G401.6 (cell line): Measurements from ENCODE around the gene ZDHHC16.

Experiments
- FAIRE-seq: peaks from 2 replicates; lab custom pipeline; 2012; peaks lifted over from hg19 to GRCh38; lab: Jason Lieb, UNC

ZDHHC16 gene

GRCh38 chr10:97479939-97480338 is 34.0 kb downstream of the ZDHHC16 start:
- FAIRE-seq: no peak

GRCh38 chr10:97481071-97481470 is 35.1 kb downstream of the ZDHHC16 start:
- no peak for FAIRE-seq

- FAIRE-seq: no peak
Measured at GRCh38 chr10:97482381-97482780, 36.4 kb downstream of the ZDHHC16 start.

GRCh38 chr10:97483506-97483905 is 37.5 kb downstream of the ZDHHC16 start:
- no peak for FAIRE-seq

- FAIRE-seq: no peak
Measured at GRCh38 chr10:97483921-97484320, 37.9 kb downstream of the ZDHHC16 start.

- FAIRE-seq: no peak
Measured at GRCh38 chr10:97485647-97486281, 39.8 kb downstream of the ZDHHC16 start.

GRCh38 chr10:97490592-97490991 is 44.6 kb downstream of the ZDHHC16 start:
- FAIRE-seq: no peak

GRCh38 chr10:97494151-97494550 is 48.2 kb downstream of the ZDHHC16 start:
- FAIRE-seq: no peak

GRCh38 chr10:97494863-97495506 is 49.0 kb downstream of the ZDHHC16 start:
- peak; percentile 47 for FAIRE-seq

DNA sequence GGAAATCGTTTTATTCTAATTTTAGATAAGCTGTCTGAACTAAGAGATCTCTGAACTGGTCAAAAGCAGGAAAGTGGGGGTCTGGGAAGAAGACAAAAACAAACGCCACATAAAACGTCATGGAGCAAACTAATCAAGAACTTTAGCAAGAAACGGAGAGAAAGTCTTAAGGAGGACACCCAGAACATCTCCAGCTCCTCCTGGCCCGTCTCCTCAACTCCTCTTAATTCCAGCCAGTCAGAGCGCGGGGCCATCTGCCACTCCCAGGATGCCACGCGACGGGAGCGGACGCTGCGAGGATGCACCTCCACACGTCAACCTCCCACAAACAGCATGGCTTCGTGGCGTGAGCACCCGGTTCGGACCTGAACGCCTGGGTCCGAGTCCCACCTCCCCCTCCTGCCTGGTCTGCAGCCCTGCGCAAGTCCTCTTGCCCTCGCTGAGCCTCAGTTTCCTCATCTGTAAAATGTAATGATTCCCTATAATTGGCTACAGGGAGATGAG is 51.6 kb downstream of the ZDHHC16 start:
- FAIRE-seq: peak; percentile 64

DNA sequence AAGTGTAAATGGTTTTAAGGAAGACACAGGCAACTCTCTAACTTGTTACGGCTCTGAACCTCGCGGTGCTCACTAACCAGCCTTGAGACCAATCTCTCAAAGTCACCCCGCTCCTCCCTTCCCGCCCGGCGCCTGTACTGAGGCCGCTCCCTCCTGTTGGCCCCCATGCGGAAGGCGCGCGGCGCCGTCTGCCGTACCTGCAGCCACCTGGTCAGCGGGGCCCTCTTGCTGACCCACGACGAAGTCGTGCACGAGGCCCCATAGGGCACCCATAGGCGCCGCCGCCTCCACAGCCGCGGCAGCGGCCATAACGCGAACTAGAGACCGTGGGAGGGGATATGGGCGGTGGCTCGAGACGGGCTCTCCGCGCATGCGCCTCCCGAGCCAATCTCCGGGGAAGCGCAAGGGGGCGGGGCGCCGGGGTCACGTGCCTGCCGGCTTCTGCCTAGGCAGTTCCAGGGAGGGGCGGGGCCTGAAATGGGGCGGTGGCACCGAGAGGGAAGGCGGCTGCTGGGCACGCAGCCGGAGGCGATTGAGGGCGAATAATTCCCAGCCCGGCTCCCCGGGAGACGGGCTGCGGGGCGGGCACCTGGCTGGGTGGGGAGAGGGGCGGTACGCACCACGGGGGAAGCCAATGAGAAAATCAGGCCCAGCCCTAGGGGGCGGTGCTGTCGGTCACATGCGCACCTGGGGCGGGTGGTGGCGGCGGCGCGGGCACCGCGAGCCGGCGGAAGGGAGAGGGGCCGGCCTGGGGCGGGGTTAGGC is 52.3 kb downstream of the ZDHHC16 start, which contains the start of gene MMS19:
TSS of gene MMS19 (minus strand) at position 347 of the 765 bp plus-strand sequence. CDS start at position 309, 38 bp downstream.
- peak; percentile 93 for FAIRE-seq

DNA sequence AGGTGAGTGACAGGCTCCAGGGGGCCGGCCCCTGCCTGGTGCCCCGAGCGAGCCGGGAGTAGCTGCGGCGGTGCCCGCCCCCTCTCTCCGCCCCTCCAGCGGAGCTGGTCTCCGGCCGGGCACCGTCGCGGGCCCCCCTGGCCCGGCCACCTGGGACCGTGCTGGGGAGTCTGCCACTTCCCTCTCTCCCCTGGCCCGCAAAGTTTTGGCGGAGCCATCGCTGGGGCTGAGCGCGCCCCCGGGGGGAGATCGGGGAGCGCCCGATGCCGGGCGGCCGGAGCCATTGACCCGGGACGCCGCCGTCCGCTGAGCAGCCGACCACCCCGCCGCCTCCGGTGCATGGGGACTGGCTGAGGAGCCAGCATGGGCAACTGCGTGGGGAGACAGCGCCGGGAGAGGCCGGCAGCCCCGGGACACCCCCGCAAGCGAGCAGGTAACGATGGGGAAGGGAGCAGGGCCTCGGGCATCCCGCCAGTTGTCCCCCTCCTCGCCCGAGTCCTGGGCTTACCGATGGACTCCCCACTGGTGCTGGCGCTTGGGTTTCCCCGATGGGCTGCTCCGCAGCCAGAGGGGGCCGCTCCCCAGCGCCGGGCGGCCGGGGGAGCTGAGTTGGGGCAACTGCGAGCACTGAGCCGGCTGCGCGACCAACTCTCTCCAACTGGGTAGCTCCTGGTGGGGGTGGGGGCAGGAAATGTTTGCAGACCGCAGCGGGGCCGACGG is 53.0 kb downstream of the ZDHHC16 start, which contains the start of gene UBTD1:
TSS of gene UBTD1 (plus strand) at position 84 of the 720 bp plus-strand sequence. CDS start at position 364, 280 bp downstream.
- no peak for FAIRE-seq

DNA sequence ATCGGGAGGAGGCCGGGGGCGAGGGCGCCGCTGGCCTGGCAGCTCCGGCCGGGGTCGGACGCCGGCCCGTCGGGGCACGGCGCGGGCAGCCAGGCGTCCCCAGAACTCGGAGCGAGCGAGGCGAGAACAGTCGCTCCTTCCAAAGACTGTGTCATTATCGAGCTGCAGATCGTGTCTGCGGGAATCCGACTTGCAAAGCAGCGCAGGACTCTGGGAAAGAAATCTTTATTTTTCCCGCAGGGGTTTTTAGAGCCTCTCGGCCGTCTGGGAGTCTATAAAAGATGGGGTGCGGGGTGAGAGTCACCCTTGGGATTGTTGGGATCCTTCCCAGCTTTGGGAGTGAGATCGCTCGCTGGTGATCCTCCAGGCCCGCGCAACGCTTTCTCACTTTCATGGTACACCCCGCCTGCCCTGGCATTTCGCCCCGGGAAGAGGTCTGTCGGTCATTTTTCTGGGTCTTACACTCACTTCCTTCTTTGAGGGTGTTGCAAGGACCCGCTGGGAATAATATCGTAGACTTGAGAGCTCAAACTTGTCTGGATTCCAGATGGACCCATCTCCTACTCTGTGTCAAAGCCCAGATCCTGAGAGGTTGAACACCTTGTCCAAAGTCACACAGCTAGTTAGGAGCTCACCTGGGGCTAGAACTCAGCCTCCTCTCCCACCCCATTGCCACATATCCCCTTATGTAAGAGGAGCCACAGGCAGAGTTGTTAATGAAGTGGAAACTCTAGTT is 53.8 kb downstream of the ZDHHC16 start:
- no peak for FAIRE-seq

DNA sequence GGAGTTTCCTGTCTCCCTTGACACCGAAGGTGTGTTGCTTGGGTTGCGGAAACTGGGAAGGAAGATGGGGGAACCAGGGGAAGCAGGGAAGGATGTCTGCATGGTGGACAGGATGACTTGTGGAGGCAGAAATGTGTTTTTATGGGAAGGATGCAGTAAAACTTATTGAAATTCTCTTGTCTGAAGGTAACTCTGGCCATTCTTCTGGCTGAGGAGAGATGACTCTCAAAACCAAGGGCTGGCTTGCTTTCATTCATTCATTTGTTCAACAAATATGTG is 54.3 kb downstream of the ZDHHC16 start:
- FAIRE-seq: no peak

GRCh38 chr10:97502916-97503315 is 56.9 kb downstream of the ZDHHC16 start:
- no peak for FAIRE-seq

DNA sequence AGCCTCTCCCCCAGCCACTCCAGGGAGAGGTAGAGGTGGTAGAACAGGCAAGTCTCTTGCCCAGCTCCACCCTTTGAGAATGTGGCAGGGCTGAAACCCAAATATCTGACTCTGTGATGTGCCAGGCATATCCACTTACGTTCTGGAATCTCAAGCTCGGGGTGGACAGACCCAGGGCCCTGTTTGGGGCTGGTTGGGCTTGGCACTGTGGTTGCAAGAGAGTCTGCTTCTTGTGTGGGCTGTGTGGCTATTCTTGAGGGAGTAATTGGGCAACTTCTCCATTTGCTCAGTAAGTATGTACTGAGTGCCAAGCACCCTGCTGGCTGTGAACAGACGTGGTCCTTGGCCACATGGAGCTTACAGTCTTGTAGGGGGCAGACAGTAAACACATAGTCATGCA is 57.4 kb downstream of the ZDHHC16 start:
- no peak for FAIRE-seq

GRCh38 chr10:97505152-97505551 is 59.2 kb downstream of the ZDHHC16 start:
- FAIRE-seq: no peak

GRCh38 chr10:97506199-97506991 is 60.4 kb downstream of the ZDHHC16 start:
- no peak for FAIRE-seq
